Renal cortex interstitium (tissue), 15 donors: ENCODE results near the gene BIN2. TPM values are rescaled to one million over a fixed set of nuclear protein-coding genes. Genes with fewer than 3 reads are reported as not detected.
A peak's percentile ranks its signal among the peaks of the same experiment; 100 is the strongest.

Source experiments
- DNase-seq, 11 donors: peaks; one replicate each; pipeline ENCODE4 v3.0.0-alpha.2; 2013; ENCODE audit warnings: low read depth in 9 of 11, low spot score in 4 of 11; ENCODE audit errors: extremely low read depth in 1 of 11
- long read RNA-seq, 16 experiments: transcript quantifications; one replicate each; lab custom pipeline, GENCODE V29; 2026
- polyA plus RNA-seq, 3 donors: library from polyadenylated mRNA; unstranded; fragments of 120-200 nt; gene quantifications; one replicate each; pipeline ENCODE4 v1.2.1, GENCODE V29; 2013; ENCODE audit not compliant: insufficient read length in 3 of 3

BIN2 gene
- 1 to 10 TPM; 2.3 to 3.9 (median 3.2) TPM for polyA plus RNA-seq
- long read RNA-seq, donor 1: 0 reads
- long read RNA-seq, donor 2, partial matches to known transcripts: 0 of 1 reads
- long read RNA-seq, donor 2, other reads (novel, unspliced or antisense): 0 of 1 reads
- long read RNA-seq, donor 3: 0 reads
- long read RNA-seq, donor 4: 0 reads
- long read RNA-seq, donor 5: 0 reads
- long read RNA-seq, donor 6: 0 reads
- long read RNA-seq, donor 7: 0 reads
- long read RNA-seq, donor 8, partial matches to known transcripts: 0 of 1 reads
- long read RNA-seq, donor 8, other reads (novel, unspliced or antisense): 0 of 1 reads
- long read RNA-seq, donor 9, partial matches to known transcripts: 0 of 1 reads
- long read RNA-seq, donor 9, other reads (novel, unspliced or antisense): 0 of 1 reads
- long read RNA-seq, donor 10: 0 reads
- long read RNA-seq, donor 11: 0 reads
- long read RNA-seq, donor 12: 0 reads
- long read RNA-seq, donor 13: 0 reads
- long read RNA-seq, donor 14, partial matches to known transcripts: 0 of 1 reads
- long read RNA-seq, donor 14, other reads (novel, unspliced or antisense): 0 of 1 reads
- long read RNA-seq, donor 15: 0 reads
- long read RNA-seq, donor 16, partial matches to known transcripts: 0 of 1 reads
- long read RNA-seq, donor 16, other reads (novel, unspliced or antisense): 0 of 1 reads

GRCh38 chr12:51323966-51324895 lies at the start of gene BIN2:
Gene BIN2 (minus strand): TSS chr12:51324174. CDS start chr12:51324102, 72 bp downstream.
- no peak for DNase-seq

GRCh38 chr12:51373187-51373586 lies 49.2 kb upstream of the BIN2 start:
- DNase-seq: no peak

- no peak for DNase-seq
Observed at GRCh38 chr12:51372021-51372420, 48.0 kb upstream of the BIN2 start.

GRCh38 chr12:51371295-51371953 lies 47.5 kb upstream of the BIN2 start:
- DNase-seq: peak in 10 of 11 donors; percentile 59 to 90 (median 80)

- no peak for DNase-seq
Observed at GRCh38 chr12:51370667-51371066, 46.7 kb upstream of the BIN2 start.

GRCh38 chr12:51369581-51369980 lies 45.6 kb upstream of the BIN2 start:
- no peak for DNase-seq

GRCh38 chr12:51368640-51369517 lies 44.9 kb upstream of the BIN2 start:
- no peak for DNase-seq

- DNase-seq: no peak
Observed at GRCh38 chr12:51365276-51365675, 41.3 kb upstream of the BIN2 start.

- no peak for DNase-seq
Observed at GRCh38 chr12:51364001-51364400, 40.0 kb upstream of the BIN2 start.

GRCh38 chr12:51362747-51363342 lies 38.9 kb upstream of the BIN2 start:
- no peak for DNase-seq

- no peak for DNase-seq
Observed at GRCh38 chr12:51362307-51362706, 38.3 kb upstream of the BIN2 start.

GRCh38 chr12:51361161-51362016 lies 37.4 kb upstream of the BIN2 start:
- no peak for DNase-seq

GRCh38 chr12:51360315-51360714 lies 36.3 kb upstream of the BIN2 start:
- no peak for DNase-seq

GRCh38 chr12:51359851-51360250 lies 35.9 kb upstream of the BIN2 start:
- DNase-seq: no peak

- DNase-seq: no peak
Observed at GRCh38 chr12:51358496-51358895, 34.5 kb upstream of the BIN2 start.

- DNase-seq: no peak
Observed at GRCh38 chr12:51357374-51358047, 33.5 kb upstream of the BIN2 start.
